ENCODE measurements around the gene NSD2. TPM values are rescaled to one million over a fixed set of nuclear protein-coding genes. Genes with fewer than 3 reads are reported as not detected.

The NSD2 gene
- total RNA-seq, 1 donor from 2014 or later, result 176 TPM

GRCh38 chr4:1873776-1874175 is 2.6 kb downstream of the NSD2 start:
- Mint-ChIP-seq H3K27ac (no peak overlapping the region), H3K4me1 (peaks cover 39% of the 10 kb centered on the region), H3K36me3 (peaks cover 12% of the 10 kb centered on the region), H3K27me3 (ENCODE audit: insufficient read depth, low read depth) (peaks cover 8% of the 10 kb centered on the region), H3K9me3 (no peaks in the 10 kb centered on the region), H3K4me3 (peak overlapping the region; percentile 96)
- Histone ChIP-seq H3K9ac (no peak overlapping the region), H3K4me1 (peaks cover 24% of the 10 kb centered on the region), H3K27ac (no peak overlapping the region), H3K27me3 (peaks cover 9% of the 10 kb centered on the region), H3K36me3 (no peaks in the 10 kb centered on the region), H3K79me2 (ENCODE audit: low read depth) (peaks cover 70% of the 10 kb centered on the region), H3K4me3 (peak overlapping the region; percentile 91), H3K4me2 (peak overlapping the region; percentile 94), H3F3A (ENCODE audit: low read depth) (peaks cover 37% of the 10 kb centered on the region), H2AFZ (replicated peaks) (no peak overlapping the region), H4K20me1 (ENCODE audit: low read depth) (peaks cover 69% of the 10 kb centered on the region), H3K9me3 (ENCODE audit: low read depth) (no peaks in the 10 kb centered on the region)
- DNase-seq (ENCODE audit: low spot score), result no peak
- no peak for TF ChIP-seq CTCF (IDR thresholded peaks at IDR 0.05)
- TF ChIP-seq EZH2 (IDR thresholded peaks at IDR 0.05), result no peak
- no peak for TF ChIP-seq EZH2phosphoT487 (IDR thresholded peaks at IDR 0.05)

- H3F3A ChIP-seq (ENCODE audit: low read depth), result peaks cover 33% of the 10 kb centered on the region
- peak overlapping the region; percentile 94 for H3K4me2 ChIP-seq
- no peaks in the 10 kb centered on the region for H3K36me3 ChIP-seq
- H3K4me1 ChIP-seq, result peaks cover 24% of the 10 kb centered on the region
- Mint-ChIP-seq H3K36me3 (peaks cover 12% of the 10 kb centered on the region), H3K4me1 (peaks cover 41% of the 10 kb centered on the region), H3K27ac (no peak overlapping the region), H3K4me3 (peak overlapping the region; percentile 96), H3K9me3 (no peaks in the 10 kb centered on the region), H3K27me3 (ENCODE audit: insufficient read depth, low read depth) (peaks cover 6% of the 10 kb centered on the region)
- peaks cover 74% of the 10 kb centered on the region for H3K79me2 ChIP-seq (ENCODE audit: low read depth)
- H3K4me3 ChIP-seq, result no peak overlapping the region
- H2AFZ ChIP-seq (replicated peaks), result no peak overlapping the region
- no peak for TF ChIP-seq CTCF (IDR thresholded peaks at IDR 0.05)
- peaks cover 5% of the 10 kb centered on the region for H3K27me3 ChIP-seq
- H3K27ac ChIP-seq, result no peak overlapping the region
- no peak overlapping the region for H3K9ac ChIP-seq
- DNase-seq (ENCODE audit: low spot score), result no peak
- peaks cover 73% of the 10 kb centered on the region for H4K20me1 ChIP-seq (ENCODE audit: low read depth)
- no peaks in the 10 kb centered on the region for H3K9me3 ChIP-seq (ENCODE audit: low read depth)
Measured at GRCh38 chr4:1874201-1874600, 3.0 kb downstream of the NSD2 start.

- H3K27ac ChIP-seq, result no peak overlapping the region
- H3K4me3 ChIP-seq, result no peak overlapping the region
- TF ChIP-seq EZH2 (IDR thresholded peaks at IDR 0.05) (no peak), EZH2phosphoT487 (IDR thresholded peaks at IDR 0.05) (no peak), CTCF (IDR thresholded peaks at IDR 0.05) (no peak)
- H3K4me1 ChIP-seq, result peaks cover 8% of the 10 kb centered on the region
- no peak overlapping the region for H2AFZ ChIP-seq (replicated peaks)
- H3K27me3 ChIP-seq, result no peaks in the 10 kb centered on the region
- Mint-ChIP-seq H3K36me3 (peaks cover 40% of the 10 kb centered on the region), H3K4me3 (peak overlapping the region; percentile 37), H3K27me3 (ENCODE audit: insufficient read depth, low read depth) (peaks cover 4% of the 10 kb centered on the region), H3K4me1 (peaks cover 38% of the 10 kb centered on the region), H3K9me3 (peaks cover 8% of the 10 kb centered on the region), H3K27ac (peak overlapping the region; percentile 51)
- H4K20me1 ChIP-seq (ENCODE audit: low read depth), result peaks cover 99% of the 10 kb centered on the region
- no peaks in the 10 kb centered on the region for H3F3A ChIP-seq (ENCODE audit: low read depth)
- H3K79me2 ChIP-seq (ENCODE audit: low read depth), result peaks cover 100% of the 10 kb centered on the region
- no peak overlapping the region for H3K9ac ChIP-seq
- no peak for DNase-seq (ENCODE audit: low spot score)
- H3K36me3 ChIP-seq, result no peaks in the 10 kb centered on the region
- H3K9me3 ChIP-seq (ENCODE audit: low read depth), result no peaks in the 10 kb centered on the region
- H3K4me2 ChIP-seq, result no peak overlapping the region
Measured at GRCh38 chr4:1879485-1879884, 8.3 kb downstream of the NSD2 start.
